Right hindlimb (tissue), 1 donor: ENCODE data around the gene ALDH1B1.

Source experiments
- DNase-seq: peaks from one replicate; pipeline ENCODE4 v3.0.0-alpha.2; 2018

Gene ALDH1B1

DNA sequence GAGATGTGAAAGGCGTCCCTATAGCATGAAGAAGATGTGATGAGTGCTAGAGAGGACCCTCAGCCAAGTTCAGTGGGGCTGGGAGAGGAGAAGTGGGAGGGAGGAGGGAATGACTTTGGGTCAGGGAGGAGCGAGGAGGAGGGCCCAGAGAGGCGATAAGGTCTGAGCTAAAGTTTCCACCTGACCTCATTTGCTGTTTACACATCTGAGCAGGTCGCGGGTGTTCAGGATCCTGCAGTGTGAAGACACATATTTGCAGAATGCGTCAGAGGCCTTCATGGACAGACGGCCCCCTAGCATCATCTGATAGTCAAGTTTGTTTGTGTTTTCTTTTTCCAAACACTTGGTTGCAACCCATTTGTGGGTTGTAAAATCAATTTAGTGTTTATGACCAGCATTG is 50.7 kb downstream of the ALDH1B1 start:
- no peak for DNase-seq

DNA sequence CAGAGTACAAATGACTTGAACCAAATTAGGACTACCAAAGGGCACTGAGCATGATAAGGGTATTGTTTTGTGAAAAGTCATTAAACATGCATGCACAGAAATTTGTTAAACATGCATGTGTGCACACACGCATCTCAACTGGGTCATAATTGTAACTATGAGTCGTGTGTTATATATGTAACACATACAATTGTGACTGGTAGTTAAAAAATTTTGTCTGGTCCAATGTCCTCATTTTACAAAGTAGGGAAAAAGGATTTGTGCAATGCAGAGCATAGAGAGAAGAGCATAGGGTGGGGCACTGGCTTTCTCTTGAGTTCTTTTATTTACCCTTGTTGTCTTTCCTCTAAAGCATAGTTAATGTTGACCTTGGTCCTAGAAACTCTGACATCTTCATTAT is 51.1 kb downstream of the ALDH1B1 start:
- no peak for DNase-seq

DNA sequence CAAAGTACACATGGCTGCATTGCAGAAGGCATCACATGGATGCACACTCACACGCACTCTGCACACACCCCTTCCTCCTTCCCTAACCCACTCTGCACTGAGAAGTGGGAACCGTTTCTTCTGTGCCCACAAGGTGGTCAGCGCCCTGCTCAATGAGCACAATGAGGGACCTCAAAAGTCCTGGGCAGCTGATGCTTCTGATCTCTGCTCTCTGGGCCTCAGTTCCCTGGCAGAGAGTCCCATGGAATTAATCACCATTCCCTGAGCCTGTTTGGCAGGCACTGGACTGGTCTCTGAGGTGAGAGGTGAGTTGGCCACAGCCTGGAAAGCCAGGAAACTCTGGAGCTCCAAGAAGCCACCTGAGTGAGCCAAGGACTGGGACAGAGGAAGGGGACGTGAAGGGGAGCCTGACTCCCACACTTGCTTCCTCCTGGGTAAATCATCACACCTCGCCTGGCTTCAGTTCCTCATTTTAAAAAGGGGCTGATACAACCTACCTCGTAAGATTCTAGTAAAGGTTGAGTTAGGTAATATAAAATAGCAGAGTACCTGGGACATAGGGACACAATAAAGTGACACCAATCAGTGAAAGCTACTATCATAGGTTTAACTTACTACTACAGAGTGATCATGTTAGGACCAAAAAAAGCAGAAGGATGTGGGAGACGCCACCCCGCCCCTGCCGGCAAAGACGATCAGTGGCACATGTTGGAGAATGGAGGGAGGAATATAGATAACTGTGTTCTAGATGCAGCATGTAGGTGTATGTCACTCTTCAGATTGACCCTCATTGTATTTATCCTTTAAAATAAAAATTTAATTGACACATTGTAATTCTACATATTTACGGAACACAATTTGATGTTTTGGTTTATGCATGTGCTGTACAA is 52.9 kb downstream of the ALDH1B1 start:
- DNase-seq = no peak

DNA sequence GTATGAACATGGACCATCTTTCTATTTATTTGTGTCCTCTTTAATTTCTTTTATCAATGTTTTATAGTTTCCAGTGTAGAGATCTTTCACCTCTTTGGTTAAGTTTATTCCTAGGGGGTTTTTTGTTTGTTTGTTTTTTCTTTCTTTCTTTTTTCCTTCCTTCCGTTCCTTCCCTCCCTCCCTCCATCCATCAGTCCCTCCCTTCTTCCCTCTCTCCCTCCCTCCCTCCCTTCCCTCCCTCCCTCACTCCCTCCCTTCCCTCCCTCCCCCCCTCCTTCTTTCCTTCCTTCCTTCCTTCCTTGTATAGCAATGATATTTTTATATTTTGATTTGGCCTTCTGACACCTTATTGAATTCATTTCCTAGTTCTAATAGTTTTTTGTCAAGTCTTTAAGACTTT is 55.2 kb downstream of the ALDH1B1 start:
- no peak for DNase-seq
